GM10248 (cell line): ENCODE measurements around the gene CEP131.

Experiments
- CTCF ChIA-PET: fragments of 300-600 bp; sonication (Branson Sonifier 250); formaldehyde crosslinking; extraction: SDS; loops from one replicate; lab custom pipeline; 2021; ENCODE audit warnings: antibody characterized with exemption; lab: Yijun Ruan, JAX
- POLR2A ChIA-PET: fragments of 350-650 bp; sonication (Branson Sonifier 250); formaldehyde crosslinking; extraction: SDS; loops from one replicate; lab custom pipeline; 2020; ENCODE audit warnings: antibody characterized with exemption; lab: Yijun Ruan, JAX
- DNase-seq: peaks from one replicate; pipeline ENCODE4 v3.0.0; 2012; ENCODE audit errors: extremely low spot score
- CTCF ChIP-seq: IDR thresholded peaks from 2 replicates; pipeline ENCODE4 v1.5.1; 2012; ENCODE audit warnings: mild to moderate bottlenecking, low read depth; ENCODE audit errors: extremely low read depth, missing control alignments, control extremely low read depth

CEP131 gene

DNA sequence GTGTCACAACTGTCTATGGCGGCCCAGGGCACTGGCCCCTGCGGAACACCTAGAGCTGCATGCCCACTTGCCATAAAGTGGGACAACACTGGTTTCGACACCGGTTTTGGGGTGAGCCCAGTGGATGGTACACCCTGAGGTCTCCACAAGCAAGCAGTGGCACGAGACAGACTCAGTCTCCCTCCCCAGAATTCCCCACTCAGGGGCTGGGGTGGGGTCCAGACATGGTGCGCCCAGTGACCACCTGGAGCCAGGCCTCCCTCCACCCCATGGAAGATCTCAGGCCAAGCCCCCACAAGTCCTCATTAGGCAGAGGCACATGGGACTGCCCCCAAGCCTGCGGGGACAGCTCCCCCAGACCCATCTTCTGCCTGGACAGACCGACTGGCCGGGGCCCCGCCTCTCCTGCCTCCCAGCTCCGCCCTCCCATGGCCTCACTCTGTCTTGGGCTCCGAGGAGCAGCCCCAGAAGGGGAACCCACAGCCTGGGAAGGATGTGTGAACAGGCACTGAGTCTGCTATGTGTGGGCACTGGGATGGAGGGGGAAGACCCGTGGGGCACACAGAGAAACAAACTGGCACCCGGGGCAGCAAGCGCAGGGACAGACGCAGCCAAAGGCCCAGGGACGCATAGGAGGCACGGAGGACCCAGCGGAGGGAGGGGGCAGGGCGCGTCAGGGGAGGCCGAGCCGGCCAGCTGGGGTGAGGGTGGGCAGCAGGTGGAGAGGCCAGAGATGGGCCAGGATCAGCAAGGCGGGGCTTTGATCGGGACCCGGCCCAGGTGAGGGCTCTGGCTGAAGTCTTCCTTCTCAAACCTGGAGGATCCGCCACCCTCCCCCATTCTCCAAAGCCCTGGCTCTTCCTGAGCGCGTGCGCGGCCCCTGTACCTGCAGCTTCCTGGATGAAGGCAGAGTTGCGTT, 13.3 kb upstream of the CEP131 start:
- no peak for TF ChIP-seq CTCF
- no peak for DNase-seq
- ChIA-PET CTCF (interaction anchor here (1.1 kb wide), 1 partner anchor 14 kb away, joined by 3 read pairs; no protein-coding TSS in a partner anchor), POLR2A (no interaction called here)

- no peak for TF ChIP-seq CTCF
- DNase-seq, result no peak
- ChIA-PET CTCF (interaction anchor here (1.9 kb wide), 1 partner anchor 10 kb away, joined by 5 read pairs; no protein-coding TSS in a partner anchor), POLR2A (interaction anchor here (0.6 kb wide), 1 partner anchor 132 kb away, joined by 3 read pairs; no protein-coding TSS in a partner anchor)
These were observed 12.4 kb upstream of the CEP131 start for GRCh38 chr17:81234940-81235821.

DNA sequence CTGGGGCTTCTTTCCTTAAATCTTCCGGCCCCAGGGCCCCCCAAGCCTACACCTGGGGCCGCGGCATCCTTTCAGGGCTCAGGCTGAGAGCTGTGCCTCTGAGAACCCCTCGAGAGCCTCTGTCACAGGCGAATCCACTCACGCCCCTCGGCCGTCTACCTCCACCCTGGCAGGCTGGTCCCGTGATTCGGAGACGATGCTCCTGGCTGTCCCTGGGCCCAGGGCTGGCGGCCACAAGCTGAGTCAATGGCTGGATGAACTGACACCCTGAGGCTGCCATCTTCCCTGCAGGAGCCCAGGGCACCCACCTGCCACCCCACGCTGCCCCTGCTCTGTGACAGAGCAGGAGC, 11.7 kb upstream of the CEP131 start:
- no peak for TF ChIP-seq CTCF
- DNase-seq, result no peak
- ChIA-PET POLR2A (interaction anchor here (0.6 kb wide), 1 partner anchor 131 kb away, joined by 3 read pairs; no protein-coding TSS in a partner anchor), CTCF (interaction anchor here (1.9 kb wide), 1 partner anchor 10 kb away, joined by 5 read pairs; no protein-coding TSS in a partner anchor)

GRCh38 chr17:81233811-81234505, 11.2 kb upstream of the CEP131 start:
- ChIA-PET POLR2A (interaction anchor here (0.6 kb wide), 1 partner anchor 131 kb away, joined by 3 read pairs; no protein-coding TSS in a partner anchor), CTCF (interaction anchor here (1.9 kb wide), 1 partner anchor 9 kb away, joined by 5 read pairs; no protein-coding TSS in a partner anchor)
- no peak for TF ChIP-seq CTCF
- DNase-seq, result no peak

DNA sequence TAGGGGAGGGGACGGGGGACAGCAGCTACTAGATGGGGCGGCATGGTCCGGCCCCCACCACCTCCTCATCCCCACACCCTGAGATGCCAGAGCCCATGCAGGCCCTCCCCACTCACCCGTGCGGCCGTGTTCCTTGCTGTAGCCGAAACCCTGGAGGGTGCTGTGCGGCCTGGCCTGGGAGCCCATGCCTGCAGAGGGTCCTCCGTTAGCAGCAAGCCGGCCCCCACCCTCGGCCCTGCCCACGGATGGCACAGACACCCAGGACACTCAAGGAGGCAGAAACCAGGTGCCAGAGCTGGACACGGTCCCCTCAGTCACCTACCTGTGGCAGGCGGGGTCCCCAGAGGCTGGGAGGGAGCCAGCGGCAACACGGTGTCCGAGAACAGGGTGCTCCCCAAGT, 10.6 kb upstream of the CEP131 start:
- POLR2A ChIA-PET, result no interaction called here
- no peak for TF ChIP-seq CTCF
- CTCF ChIA-PET, result interaction anchor here (1.9 kb wide), 1 partner anchor 9 kb away, joined by 5 read pairs; no protein-coding TSS in a partner anchor
- no peak for DNase-seq

- DNase-seq, result no peak
- POLR2A ChIA-PET, result no interaction called here
- TF ChIP-seq CTCF, result no peak
- CTCF ChIA-PET, result no interaction called here
These were observed 10.0 kb upstream of the CEP131 start for GRCh38 chr17:81232616-81233241.
